C4-2B (cell line): ENCODE data around the gene DGKI.
A peak's percentile ranks its signal among the peaks of the same experiment; 100 is the strongest.

Experiments
- H3K27ac ChIP-seq: fragments of 450-650 bp; 2 replicates; pipeline ENCODE4 v1.5.1; 2017
- CTCF ChIP-seq: fragments of 450-650 bp; conservative IDR thresholded peaks from 2 replicates; pipeline ENCODE4 v1.5.1; 2017; ENCODE audit warnings: mild to moderate bottlenecking
- ZFX ChIP-seq: fragments of 450-650 bp; IDR thresholded peaks from 2 replicates; pipeline ENCODE4 v1.6.1; 2017

The DGKI gene

GRCh38 chr7:137820677-137821420 is 25.9 kb downstream of the DGKI start:
- H3K27ac ChIP-seq = no peak overlapping the region
- TF ChIP-seq CTCF (no peak), ZFX (no peak)

GRCh38 chr7:137820156-137820555 is 26.6 kb downstream of the DGKI start:
- no peak for TF ChIP-seq ZFX
- no peak for TF ChIP-seq CTCF
- H3K27ac ChIP-seq = no peak overlapping the region

GRCh38 chr7:137818036-137818435 is 28.7 kb downstream of the DGKI start:
- TF ChIP-seq CTCF (no peak), ZFX (no peak)
- H3K27ac ChIP-seq = no peak overlapping the region

- no peak for TF ChIP-seq ZFX
- peak; percentile 33 for TF ChIP-seq CTCF
- no peak overlapping the region for H3K27ac ChIP-seq
Measured at GRCh38 chr7:137816696-137817320, 30.0 kb downstream of the DGKI start.

GRCh38 chr7:137813541-137813940 is 33.2 kb downstream of the DGKI start:
- no peak overlapping the region for H3K27ac ChIP-seq
- TF ChIP-seq ZFX (no peak), CTCF (no peak)

GRCh38 chr7:137810248-137810647 is 36.5 kb downstream of the DGKI start:
- no peak overlapping the region for H3K27ac ChIP-seq
- no peak for TF ChIP-seq ZFX
- TF ChIP-seq CTCF = no peak

GRCh38 chr7:137804836-137805235 is 41.9 kb downstream of the DGKI start:
- no peak overlapping the region for H3K27ac ChIP-seq
- TF ChIP-seq ZFX (no peak), CTCF (no peak)
